Activated gamma-delta T cell treated with Interleukin-2 at 50 U/mL for 16 hours (primary cell): ENCODE results near the gene AP3D1.

Experiments used
- DNase-seq: peaks from one replicate; pipeline ENCODE4 v3.0.0-alpha.2; 2020

Gene AP3D1

DNA sequence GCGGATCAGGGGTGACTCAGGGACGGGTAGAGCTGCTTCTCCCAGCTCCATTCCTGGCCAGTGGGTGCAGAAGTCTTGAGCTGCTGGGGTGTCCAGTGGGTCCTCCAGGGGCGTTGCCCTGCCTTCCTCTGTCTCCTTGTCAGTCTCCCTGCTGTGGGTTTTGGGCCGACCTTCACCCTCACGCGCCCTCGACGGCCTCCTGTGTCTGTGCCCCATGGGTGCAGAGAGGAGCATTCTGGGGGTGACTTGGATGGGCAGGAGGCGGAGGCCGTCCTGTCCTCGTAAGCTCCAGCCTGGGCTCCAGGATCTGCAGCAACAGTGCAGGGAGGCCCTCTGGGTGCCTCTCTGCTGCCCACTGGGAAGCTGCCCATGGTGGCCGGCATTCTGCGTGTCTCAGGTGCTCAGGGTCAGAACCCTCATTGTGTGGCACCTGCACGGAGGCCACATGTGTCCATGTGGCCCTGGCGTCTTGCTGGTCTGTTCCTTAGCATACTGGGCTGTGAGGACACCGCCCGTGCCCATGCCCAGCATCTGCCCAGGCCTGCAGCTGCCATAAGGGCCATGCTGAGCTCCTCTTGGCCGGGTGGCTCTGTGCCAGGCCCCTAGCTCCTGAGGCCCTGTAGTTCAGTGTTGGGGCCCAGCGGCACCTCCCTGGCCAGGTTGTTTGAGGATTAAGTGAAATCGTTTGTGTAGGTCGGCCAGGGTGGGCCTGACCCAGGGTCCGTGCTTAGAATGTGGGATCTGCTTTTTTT is 29.7 kb upstream of the AP3D1 start:
- no peak for DNase-seq

- DNase-seq: no peak
Measured at GRCh38 chr19:2180114-2180513, 28.7 kb upstream of the AP3D1 start.

DNA sequence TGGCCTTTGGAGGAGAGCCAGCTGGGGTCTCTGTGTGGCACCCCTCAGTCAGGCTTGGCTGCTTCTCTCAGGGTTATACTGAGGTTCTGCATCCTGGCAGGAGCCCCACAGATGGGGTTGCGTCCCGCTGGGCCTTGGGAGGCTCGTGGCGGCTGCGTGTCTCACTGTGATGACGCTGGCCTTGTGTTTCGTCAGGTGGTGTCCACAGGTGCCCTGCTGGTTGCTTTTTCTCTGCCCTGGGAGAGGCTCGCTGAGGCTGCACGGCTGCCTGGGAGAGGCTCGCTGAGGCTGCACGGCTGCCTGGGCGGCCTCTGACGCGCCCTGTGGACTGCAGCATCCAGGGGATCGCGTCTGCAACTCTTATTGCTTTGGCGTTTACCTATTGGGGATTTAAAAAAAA is 27.7 kb upstream of the AP3D1 start:
- no peak for DNase-seq

- no peak for DNase-seq
Measured at GRCh38 chr19:2176337-2176994, 25.1 kb upstream of the AP3D1 start.

GRCh38 chr19:2175742-2176141 is 24.4 kb upstream of the AP3D1 start:
- no peak for DNase-seq

DNA sequence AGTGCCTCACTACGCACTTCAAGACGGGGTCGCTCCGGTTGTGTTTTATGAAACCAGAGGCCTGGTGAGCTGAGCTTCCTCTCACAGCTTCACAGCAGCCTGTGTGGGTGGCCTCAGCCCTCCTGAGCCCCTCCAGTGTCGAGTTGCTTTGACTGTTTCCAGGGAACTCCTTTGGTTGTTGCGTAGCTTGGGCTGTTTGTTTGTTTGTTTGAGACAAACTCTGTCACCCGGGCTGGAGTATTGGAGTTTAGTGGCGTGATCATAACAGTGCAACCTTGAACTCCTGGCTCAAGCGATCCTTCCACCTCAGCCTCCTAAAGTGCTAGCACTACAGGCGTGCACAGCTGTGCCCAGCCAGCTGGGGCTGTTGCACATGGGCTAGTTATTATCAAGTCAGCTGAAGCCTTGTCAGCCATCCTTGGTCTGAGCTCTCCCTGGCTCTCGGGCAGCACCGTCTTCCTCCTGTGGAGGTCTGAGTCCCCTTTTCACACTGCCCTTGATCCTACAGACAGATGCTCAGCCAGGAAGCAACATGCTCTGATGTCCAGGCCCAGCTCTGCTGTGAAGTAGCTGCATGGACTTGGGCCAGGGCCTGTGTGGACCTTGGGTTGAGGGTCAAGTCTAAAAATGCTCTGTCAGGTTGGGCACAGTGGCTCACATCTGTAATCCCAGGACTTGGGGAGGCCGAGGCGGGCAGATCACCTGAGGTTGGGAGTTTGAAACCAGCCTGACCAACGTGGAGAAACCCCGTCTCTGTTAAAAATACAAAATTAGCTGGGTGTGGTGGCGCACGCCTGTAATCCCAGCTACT is 22.6 kb upstream of the AP3D1 start:
- no peak for DNase-seq

- no peak for DNase-seq
Measured at GRCh38 chr19:2173388-2173766, 22.0 kb upstream of the AP3D1 start.

- DNase-seq: peak; percentile 71
Measured at GRCh38 chr19:2171349-2172145, 20.2 kb upstream of the AP3D1 start.

- DNase-seq: no peak
Measured at GRCh38 chr19:2170987-2171348, 19.6 kb upstream of the AP3D1 start.

DNA sequence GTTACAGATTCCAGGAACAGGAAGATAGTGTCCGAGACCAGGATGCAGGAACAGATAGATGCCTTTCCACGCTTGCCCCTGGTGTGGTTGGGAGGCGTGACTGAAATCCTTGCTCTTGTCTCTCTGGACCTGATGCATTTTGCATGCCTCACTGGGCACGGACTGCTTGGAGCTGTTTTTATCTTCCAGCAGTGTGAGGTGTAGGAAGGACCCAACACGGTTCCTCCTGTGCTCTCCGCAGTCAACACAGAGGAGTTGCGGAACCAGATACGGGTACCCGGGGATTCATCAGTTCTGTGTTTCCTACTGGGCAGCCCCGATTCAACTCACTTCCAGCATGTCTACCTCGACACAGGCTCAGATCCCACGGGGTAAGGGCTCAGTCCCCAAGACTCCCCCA is 18.9 kb upstream of the AP3D1 start:
- DNase-seq: no peak

- DNase-seq: peak; percentile 39
Measured at GRCh38 chr19:2168619-2169424, 17.5 kb upstream of the AP3D1 start.

GRCh38 chr19:2167896-2168618 is 16.7 kb upstream of the AP3D1 start:
- no peak for DNase-seq

GRCh38 chr19:2166741-2167738 is 15.7 kb upstream of the AP3D1 start:
- no peak for DNase-seq

GRCh38 chr19:2164020-2164998 is 12.9 kb upstream of the AP3D1 start:
- no peak for DNase-seq

DNA sequence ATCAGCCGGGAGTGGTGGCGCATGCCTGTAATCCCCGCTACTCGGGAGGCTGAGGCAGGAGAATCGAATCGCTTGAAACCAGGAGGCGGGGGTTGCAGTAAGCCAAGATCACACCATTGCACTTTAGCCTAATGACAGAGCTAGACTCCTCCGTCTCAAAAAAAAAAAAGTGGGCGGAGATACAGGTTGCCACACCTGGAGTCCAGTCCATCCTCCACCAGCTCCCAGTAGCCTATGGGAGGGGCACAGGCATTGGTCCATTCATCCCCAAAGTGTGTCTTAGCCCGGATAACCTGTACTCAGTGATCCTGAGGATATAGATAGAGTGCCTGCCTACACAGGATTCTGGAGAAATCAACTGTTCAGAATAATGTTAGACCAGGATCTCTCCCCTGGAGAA is 9.0 kb upstream of the AP3D1 start:
- no peak for DNase-seq

DNA sequence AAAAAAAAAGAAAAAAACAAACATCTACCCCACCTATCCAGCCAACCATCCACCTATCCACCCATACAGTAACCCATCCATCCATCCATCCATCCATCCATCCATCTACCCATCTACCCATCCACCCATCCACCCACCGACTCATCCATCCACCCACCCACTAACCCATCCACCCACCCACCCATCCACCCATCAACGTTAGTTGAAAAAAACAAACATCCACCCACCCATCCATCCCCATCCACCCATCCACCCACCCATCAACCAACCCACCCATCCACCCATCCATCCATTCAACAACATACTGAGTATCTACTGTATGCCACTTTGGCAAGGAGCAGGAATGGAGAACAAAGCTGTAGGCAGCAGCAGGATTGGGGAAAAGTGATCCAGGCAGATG is 6.1 kb upstream of the AP3D1 start:
- DNase-seq: no peak

- DNase-seq: no peak
Measured at GRCh38 chr19:2154587-2155075, 3.3 kb upstream of the AP3D1 start.

- no peak for DNase-seq
Measured at GRCh38 chr19:2150794-2151338, 500 bp downstream of the AP3D1 start.
